CD4-positive, alpha-beta T cell treated with Interleukin-10 for 1 hour (primary cell): ENCODE measurements around the gene TARS2.
A peak's percentile ranks its signal among the peaks of the same experiment; 100 is the strongest.

Experiments used
- DNase-seq: peaks from one replicate; pipeline ENCODE4 v3.0.0-alpha.2; 2020

TARS2 gene

GRCh38 chr1:150486966-150487762 is at the start of gene TARS2:
TSS of gene TARS2 (plus strand) at chr1:150487419. CDS start at chr1:150487451, 32 bp downstream.
- DNase-seq, result peak; percentile 98

- no peak for DNase-seq
These were observed 46.1 kb upstream of the TARS2 start for GRCh38 chr1:150441121-150441520.

GRCh38 chr1:150444232-150444631 is 43.0 kb upstream of the TARS2 start:
- no peak for DNase-seq

GRCh38 chr1:150456146-150456647 is 31.0 kb upstream of the TARS2 start:
- no peak for DNase-seq

- peak; percentile 80 for DNase-seq
These were observed 22.8 kb upstream of the TARS2 start for GRCh38 chr1:150464422-150464826.

- no peak for DNase-seq
These were observed 20.3 kb upstream of the TARS2 start for GRCh38 chr1:150466964-150467363.

- DNase-seq, result no peak
These were observed 17.9 kb upstream of the TARS2 start for GRCh38 chr1:150469291-150469690.

- DNase-seq, result no peak
These were observed 14.5 kb upstream of the TARS2 start for GRCh38 chr1:150472601-150473200.

GRCh38 chr1:150473659-150474058 is 13.6 kb upstream of the TARS2 start:
- no peak for DNase-seq

- DNase-seq, result no peak
These were observed 12.3 kb upstream of the TARS2 start for GRCh38 chr1:150474869-150475268.

GRCh38 chr1:150476754-150477153 is 10.5 kb upstream of the TARS2 start:
- no peak for DNase-seq

- DNase-seq, result no peak
These were observed 9.9 kb upstream of the TARS2 start for GRCh38 chr1:150477320-150477719.

GRCh38 chr1:150477733-150478132 is 9.5 kb upstream of the TARS2 start:
- DNase-seq, result no peak

GRCh38 chr1:150479370-150479769 is 7.8 kb upstream of the TARS2 start:
- no peak for DNase-seq

GRCh38 chr1:150479927-150480352 is 7.3 kb upstream of the TARS2 start:
- no peak for DNase-seq

- DNase-seq, result no peak
These were observed 2.8 kb upstream of the TARS2 start for GRCh38 chr1:150484431-150484830.

GRCh38 chr1:150484861-150485260 is 2.4 kb upstream of the TARS2 start:
- no peak for DNase-seq

GRCh38 chr1:150487763-150488115 is 520 bp downstream of the TARS2 start:
- no peak for DNase-seq

- DNase-seq, result no peak
These were observed 6.0 kb downstream of the TARS2 start for GRCh38 chr1:150493175-150493574.

- DNase-seq, result no peak
These were observed 11.1 kb downstream of the TARS2 start for GRCh38 chr1:150498342-150498741.

GRCh38 chr1:150505431-150505830 is 18.2 kb downstream of the TARS2 start:
- DNase-seq, result no peak

GRCh38 chr1:150507912-150508864 is 21.0 kb downstream of the TARS2 start, which contains the start of gene ECM1:
TSS of gene ECM1 (plus strand) at chr1:150508109. CDS start at chr1:150508210, 101 bp downstream.
- DNase-seq, result no peak

GRCh38 chr1:150508982-150509381 is 21.8 kb downstream of the TARS2 start:
- no peak for DNase-seq
